LNCAP (cell line): ENCODE measurements around the gene SYNPO.

Experiments used
- TF ChIP-seq, protein P1 (sequence below): fragments of 450-650 bp; IDR thresholded peaks from 2 replicates; pipeline ENCODE4 v1.5.1; 2017; ENCODE audit warnings: mild to moderate bottlenecking

The SYNPO gene

DNA sequence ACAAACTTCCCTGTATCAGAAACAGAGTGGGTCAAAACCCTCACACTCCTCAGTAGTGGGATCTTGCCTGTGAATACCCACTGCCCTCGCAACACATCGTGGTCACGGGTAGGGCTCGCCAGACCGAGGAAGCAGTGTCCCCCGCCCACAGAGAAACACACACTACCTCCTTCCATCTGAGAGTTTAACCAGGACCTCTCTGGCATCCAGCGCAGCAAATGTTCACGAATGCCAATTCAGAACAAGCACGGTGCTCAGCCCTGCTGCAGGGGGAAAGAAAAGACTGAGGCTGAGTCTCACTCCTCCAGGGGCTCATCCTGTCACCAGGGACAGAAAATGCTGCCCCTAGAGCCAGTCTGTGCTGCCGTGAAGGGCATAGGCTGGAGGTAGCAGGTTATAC lies 42.5 kb upstream of the SYNPO start:
- TF ChIP-seq, protein P1, sequence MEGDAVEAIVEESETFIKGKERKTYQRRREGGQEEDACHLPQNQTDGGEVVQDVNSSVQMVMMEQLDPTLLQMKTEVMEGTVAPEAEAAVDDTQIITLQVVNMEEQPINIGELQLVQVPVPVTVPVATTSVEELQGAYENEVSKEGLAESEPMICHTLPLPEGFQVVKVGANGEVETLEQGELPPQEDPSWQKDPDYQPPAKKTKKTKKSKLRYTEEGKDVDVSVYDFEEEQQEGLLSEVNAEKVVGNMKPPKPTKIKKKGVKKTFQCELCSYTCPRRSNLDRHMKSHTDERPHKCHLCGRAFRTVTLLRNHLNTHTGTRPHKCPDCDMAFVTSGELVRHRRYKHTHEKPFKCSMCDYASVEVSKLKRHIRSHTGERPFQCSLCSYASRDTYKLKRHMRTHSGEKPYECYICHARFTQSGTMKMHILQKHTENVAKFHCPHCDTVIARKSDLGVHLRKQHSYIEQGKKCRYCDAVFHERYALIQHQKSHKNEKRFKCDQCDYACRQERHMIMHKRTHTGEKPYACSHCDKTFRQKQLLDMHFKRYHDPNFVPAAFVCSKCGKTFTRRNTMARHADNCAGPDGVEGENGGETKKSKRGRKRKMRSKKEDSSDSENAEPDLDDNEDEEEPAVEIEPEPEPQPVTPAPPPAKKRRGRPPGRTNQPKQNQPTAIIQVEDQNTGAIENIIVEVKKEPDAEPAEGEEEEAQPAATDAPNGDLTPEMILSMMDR: no peak

DNA sequence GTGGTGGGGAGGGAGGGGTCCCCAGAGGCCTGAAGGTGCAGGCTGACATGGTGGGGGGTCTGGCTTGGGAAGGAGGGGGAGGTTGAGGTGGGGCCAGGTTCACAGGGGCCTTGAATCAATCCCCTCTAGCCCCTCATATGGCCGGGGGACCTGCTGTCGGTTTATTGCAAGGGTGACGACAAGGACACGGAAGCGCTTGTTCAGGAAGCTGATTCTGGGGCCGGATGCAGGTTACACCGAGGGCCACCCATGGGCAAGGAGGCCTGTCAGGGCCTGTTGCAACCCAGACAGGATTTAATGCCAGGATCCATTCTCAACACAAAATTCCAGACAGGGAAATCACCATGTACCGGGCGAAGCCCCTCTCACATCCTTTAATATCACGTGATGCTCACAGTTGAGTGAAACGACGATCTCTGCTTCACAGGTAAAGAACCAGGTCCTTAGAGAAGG lies 41.6 kb upstream of the SYNPO start:
- TF ChIP-seq, protein P1: no peak

DNA sequence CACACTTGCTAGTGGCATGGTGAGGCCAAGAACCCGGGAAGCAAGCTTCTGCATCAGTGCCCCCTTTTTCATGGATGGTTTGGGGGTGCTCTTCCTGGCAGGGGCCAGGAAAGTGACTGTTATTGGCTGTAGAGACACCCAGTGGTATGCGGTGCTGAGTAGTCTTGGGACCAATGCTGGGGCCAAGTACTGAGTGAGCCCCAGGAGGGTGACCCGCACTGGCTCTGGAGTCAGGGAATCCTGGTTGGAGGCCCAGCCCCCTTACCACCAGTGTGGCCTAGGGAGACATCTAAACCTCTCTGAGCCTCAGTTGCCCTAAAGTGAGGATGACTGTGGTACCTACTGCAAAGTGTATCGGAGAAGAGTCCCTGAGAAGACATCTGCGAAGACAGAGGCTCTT lies 41.2 kb upstream of the SYNPO start:
- TF ChIP-seq, protein P1: no peak

DNA sequence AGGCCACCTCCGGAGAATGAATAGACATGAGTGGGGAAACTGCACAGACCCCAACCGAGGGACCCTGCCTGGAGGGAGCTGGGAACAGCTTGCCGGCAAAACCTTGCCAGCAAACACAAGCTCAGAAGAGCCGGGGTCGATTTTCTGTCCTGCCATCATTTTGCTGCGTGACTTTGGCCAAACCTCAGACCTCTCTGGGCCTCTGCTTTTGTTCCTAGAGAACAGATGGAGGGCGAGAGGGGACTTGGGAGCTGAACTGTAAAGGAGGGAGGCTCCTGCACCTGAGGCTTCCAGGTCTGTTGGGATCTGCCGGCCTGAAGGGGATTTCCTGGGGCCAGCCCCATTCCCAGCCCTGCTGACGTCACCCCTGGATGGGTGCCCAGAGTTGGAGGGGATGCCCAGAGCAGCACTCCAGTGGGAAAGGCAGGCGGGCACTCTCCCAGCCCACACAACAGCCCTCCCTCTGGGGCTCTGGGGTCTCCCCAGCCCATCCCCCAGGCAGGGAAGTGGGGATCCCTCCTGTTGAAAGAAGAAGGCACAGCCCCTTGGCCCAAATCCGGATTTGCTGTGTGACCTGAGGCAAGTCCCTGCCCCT lies 40.4 kb upstream of the SYNPO start:
- TF ChIP-seq, protein P1: no peak

GRCh38 chr5:150600616-150601490 lies 39.6 kb upstream of the SYNPO start:
- TF ChIP-seq, protein P1: no peak

GRCh38 chr5:150601491-150602345 lies 38.7 kb upstream of the SYNPO start:
- TF ChIP-seq, protein P1: no peak

GRCh38 chr5:150603052-150603451 lies 37.4 kb upstream of the SYNPO start:
- TF ChIP-seq, protein P1: no peak
